GM18951 (cell line): ENCODE data around the gene DNMT3B.

Experiments used
- POLR2A ChIP-seq: IDR thresholded peaks from 4 replicates; pipeline ENCODE4 v1.6.1; 2011; ENCODE audit warnings: mild to moderate bottlenecking; ENCODE audit not compliant: insufficient read length, insufficient read depth; ENCODE audit errors: extremely low read depth
- in situ Hi-C: fragments of 300-500 bp; cut with MboI; formaldehyde crosslinking; loops from one replicate; pipeline ENCODE4 v1.12.0; 2022; ENCODE audit warnings: low sequenced_read_pairs, mixed read lengths, inconsistent platforms; ENCODE audit not compliant: unreplicated experiment

DNMT3B gene

GRCh38 chr20:32773223-32773622 lies 11.0 kb downstream of the DNMT3B start:
- no peak for TF ChIP-seq POLR2A
- in situ Hi-C loops = no loop called here

- TF ChIP-seq POLR2A = no peak
- in situ Hi-C loops = no loop called here
Observed at GRCh38 chr20:32773855-32774254, 11.7 kb downstream of the DNMT3B start.

DNA sequence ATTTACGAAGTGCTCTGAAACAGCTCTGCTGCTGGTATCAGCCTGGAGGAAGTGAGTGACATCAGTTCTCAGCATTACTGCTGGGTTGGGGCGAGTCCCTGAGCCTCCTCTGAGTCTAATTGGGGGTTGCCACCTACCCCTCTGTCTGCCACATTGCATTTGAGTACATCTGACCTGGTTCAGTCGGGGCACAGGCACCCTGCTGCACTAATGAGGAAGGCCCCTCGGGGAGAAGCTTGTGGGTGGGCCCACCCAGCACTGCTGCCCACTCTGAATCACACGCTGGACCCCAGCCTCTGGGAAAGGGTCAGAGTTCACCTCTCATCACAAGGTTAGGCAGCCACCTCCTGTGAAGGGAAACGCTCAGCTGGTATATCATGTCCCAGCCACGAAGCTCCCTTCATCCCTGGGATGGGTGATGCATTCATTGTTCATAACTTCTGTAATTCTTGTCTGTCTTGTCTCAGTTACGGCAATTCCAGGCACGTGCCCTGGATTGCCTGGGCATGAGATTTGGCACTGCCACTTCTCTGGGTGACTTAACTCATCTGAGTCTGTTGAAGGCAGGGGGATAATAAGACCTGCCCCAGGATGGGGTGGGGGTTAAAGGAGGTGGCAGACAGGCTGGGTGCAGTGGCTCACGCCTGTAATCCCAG lies 13.3 kb downstream of the DNMT3B start:
- in situ Hi-C loops = no loop called here
- TF ChIP-seq POLR2A = no peak

- in situ Hi-C loops = no loop called here
- no peak for TF ChIP-seq POLR2A
Observed at GRCh38 chr20:32777177-32777956, 15.2 kb downstream of the DNMT3B start.

- in situ Hi-C loops = loop anchor here (10.0 kb wide), 1 partner anchor 115 kb away; no protein-coding TSS in a partner anchor
Observed at GRCh38 chr20:32779500-32780211, 17.5 kb downstream of the DNMT3B start.

GRCh38 chr20:32780278-32780677 lies 18.1 kb downstream of the DNMT3B start:
- TF ChIP-seq POLR2A = no peak
- in situ Hi-C loops = loop anchor here (10.0 kb wide), 1 partner anchor 115 kb away; no protein-coding TSS in a partner anchor

More at GRCh38 chr20:32779500-32780211, 17.5 kb downstream of the DNMT3B start:
- TF ChIP-seq POLR2A = no peak

GRCh38 chr20:32780749-32781655 lies 18.8 kb downstream of the DNMT3B start:
- in situ Hi-C loops = loop anchor here (10.0 kb wide), 1 partner anchor 116 kb away; no protein-coding TSS in a partner anchor
- TF ChIP-seq POLR2A = no peak

- TF ChIP-seq POLR2A = no peak
- in situ Hi-C loops = loop anchor here (10.0 kb wide), 1 partner anchor 120 kb away; no protein-coding TSS in a partner anchor
Observed at GRCh38 chr20:32784369-32785080, 22.3 kb downstream of the DNMT3B start.

DNA sequence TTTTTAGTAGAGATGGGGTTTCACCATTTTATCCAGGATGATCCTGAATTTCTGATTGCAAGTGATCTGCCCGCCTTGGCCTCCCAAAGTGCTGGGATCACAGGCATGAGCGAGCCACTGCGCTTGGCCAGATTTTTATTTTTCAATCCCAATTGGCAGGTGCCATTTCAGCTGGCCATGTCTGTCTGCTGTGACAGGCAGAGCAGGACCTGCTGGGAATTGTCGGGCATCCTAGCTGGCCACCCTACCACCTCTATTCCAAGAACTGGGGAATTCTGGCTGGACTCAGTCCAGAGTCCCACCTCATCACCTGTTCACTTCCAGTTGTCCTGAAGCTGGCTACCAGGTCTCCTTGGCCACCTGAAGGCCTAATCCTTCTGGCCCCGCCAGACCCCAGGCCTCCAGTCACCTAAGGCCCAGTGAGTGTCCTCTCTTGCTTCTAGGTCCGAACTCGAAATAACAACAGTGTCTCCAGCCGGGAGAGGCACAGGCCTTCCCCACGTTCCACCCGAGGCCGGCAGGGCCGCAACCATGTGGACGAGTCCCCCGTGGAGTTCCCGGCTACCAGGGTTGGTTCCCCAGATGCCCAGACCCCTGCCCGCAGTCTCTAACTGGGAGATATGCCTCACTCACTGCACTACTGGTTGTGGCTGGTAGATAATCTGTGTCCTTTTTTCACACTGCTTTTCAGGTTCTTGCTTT lies 24.0 kb downstream of the DNMT3B start:
- in situ Hi-C loops = loop anchor here (10.0 kb wide), 1 partner anchor 121 kb away; no protein-coding TSS in a partner anchor
- no peak for TF ChIP-seq POLR2A

GRCh38 chr20:32787168-32787567 lies 25.0 kb downstream of the DNMT3B start:
- no peak for TF ChIP-seq POLR2A
- in situ Hi-C loops = loop anchor here (10.0 kb wide), 1 partner anchor 122 kb away; no protein-coding TSS in a partner anchor
